Inflammatory macrophage treated with lipopolysaccharide for 4 hours (primary cell): Measurements from ENCODE around the gene CHERP.
"Not testable (repeated sequence)": the region's sequence is repeated elsewhere in the genome, so short reads cannot be mapped to it uniquely, and the experiment has no call there.

Experiments
- DNase-seq: peaks from one replicate; pipeline ENCODE4 v3.0.0-alpha.2; 2020

Gene CHERP

GRCh38 chr19:16518061-16518460 is 24.2 kb downstream of the CHERP start:
- DNase-seq = no peak

- DNase-seq = no peak
These were observed 25.2 kb downstream of the CHERP start for GRCh38 chr19:16516923-16517610.

GRCh38 chr19:16516381-16516780 is 25.9 kb downstream of the CHERP start:
- DNase-seq = no peak

- no peak for DNase-seq
These were observed 27.7 kb downstream of the CHERP start for GRCh38 chr19:16514383-16515019.

- not testable (repeated sequence) for DNase-seq
These were observed 29.6 kb downstream of the CHERP start for GRCh38 chr19:16512611-16513010.

- no peak for DNase-seq
These were observed 32.8 kb downstream of the CHERP start for GRCh38 chr19:16509141-16510061.

GRCh38 chr19:16508546-16508945 is 33.7 kb downstream of the CHERP start:
- DNase-seq = no peak

GRCh38 chr19:16506961-16507360 is 35.3 kb downstream of the CHERP start:
- DNase-seq = no peak

GRCh38 chr19:16506161-16506560 is 36.1 kb downstream of the CHERP start:
- not testable (repeated sequence) for DNase-seq

- no peak for DNase-seq
These were observed 38.0 kb downstream of the CHERP start for GRCh38 chr19:16504271-16504670.

GRCh38 chr19:16497837-16498236 is 44.4 kb downstream of the CHERP start:
- no peak for DNase-seq

GRCh38 chr19:16497042-16497441 is 45.2 kb downstream of the CHERP start:
- no peak for DNase-seq

GRCh38 chr19:16496613-16496983 is 45.6 kb downstream of the CHERP start:
- DNase-seq = no peak

- DNase-seq = peak; percentile 99
These were observed 46.1 kb downstream of the CHERP start, which contains the start of the genes C19orf44 and CALR3 for GRCh38 chr19:16495982-16496612. C19orf44 (plus strand) TSS chr19:16496394; CDS start chr19:16500793, 4,399 bp downstream. CALR3 (minus strand) TSS chr19:16496167; CDS start chr19:16496129, 38 bp downstream.

GRCh38 chr19:16486476-16486875 is 55.8 kb downstream of the CHERP start:
- not testable (repeated sequence) for DNase-seq

- no peak for DNase-seq
These were observed 59.5 kb downstream of the CHERP start for GRCh38 chr19:16482745-16483144.

- no peak for DNase-seq
These were observed 64.9 kb downstream of the CHERP start for GRCh38 chr19:16477311-16477710.

GRCh38 chr19:16476401-16476800 is 65.8 kb downstream of the CHERP start:
- DNase-seq = no peak

- DNase-seq = no peak
These were observed 68.3 kb downstream of the CHERP start for GRCh38 chr19:16473875-16474392.

- no peak for DNase-seq
These were observed 69.2 kb downstream of the CHERP start for GRCh38 chr19:16472992-16473391.

- DNase-seq = not testable (repeated sequence)
These were observed 69.7 kb downstream of the CHERP start for GRCh38 chr19:16472559-16472899.

- DNase-seq = peak; percentile 35
These were observed 71.1 kb downstream of the CHERP start for GRCh38 chr19:16470911-16471811.
